ENCODE data around the gene LAMA1. TPM values are rescaled to one million over a fixed set of nuclear protein-coding genes. Genes with fewer than 3 reads are reported as not detected.

LAMA1 gene
- polyA plus RNA-seq, 1 donor from 2014 or later = 10.3 TPM

DNA sequence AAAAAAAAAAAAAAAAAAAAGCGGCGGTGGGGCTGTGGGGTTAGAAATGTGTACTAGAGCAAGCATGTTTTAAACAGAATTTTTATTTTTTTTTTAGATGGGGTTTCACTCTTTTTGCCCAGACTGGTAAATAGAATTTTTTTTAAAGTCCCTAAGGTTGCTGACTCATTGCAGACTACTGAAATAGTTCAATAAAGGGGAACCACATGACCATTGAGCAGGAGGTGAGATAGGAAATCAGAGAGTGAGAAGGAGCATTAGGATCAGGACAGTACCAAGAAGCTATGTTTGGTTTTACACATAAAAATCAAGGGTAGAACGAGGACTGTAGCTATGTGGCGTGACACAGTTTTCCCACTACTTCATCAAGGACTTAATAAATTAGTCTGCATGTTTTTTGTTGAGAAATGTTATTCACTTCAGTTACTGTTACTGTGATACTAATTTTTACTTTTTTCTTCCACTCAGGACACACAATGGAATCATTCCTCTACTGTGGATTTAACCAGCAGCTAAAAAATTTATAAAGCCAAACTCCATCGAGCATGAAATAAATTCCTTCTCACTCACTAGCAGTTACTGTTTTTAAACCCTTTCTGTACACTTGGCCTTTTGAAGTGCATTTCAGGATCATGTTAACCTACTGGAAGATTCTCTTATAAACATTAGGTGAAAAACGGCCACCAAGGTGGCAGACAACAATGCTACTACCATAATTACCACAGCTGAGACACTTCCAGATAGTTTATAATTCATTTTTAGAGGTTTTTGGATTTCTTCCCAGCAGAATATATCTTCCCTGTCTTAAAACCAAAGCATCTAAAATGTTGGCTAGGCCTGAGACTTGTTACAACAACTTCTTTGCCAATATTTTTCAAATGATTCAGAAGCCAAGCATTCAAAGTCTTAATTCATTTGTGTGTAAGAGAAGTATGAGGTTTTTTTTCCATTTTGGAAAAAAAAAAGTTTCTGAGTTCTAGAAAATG, 33.2 kb downstream of the LAMA1 start:
- Histone ChIP-seq H3K9ac (ENCODE audit: low read length) (no peak overlapping the region), H3K27me3 (ENCODE audit: insufficient read depth, low read depth, low read length) (no peaks in the 10 kb centered on the region), H2AFZ (ENCODE audit: low read depth, low read length) (no peak overlapping the region), H3K79me2 (replicated peaks; ENCODE audit: insufficient read depth, low read length) (no peaks in the 10 kb centered on the region), H4K20me1 (ENCODE audit: insufficient read depth) (no peaks in the 10 kb centered on the region), H3K36me3 (ENCODE audit: insufficient read depth, low read length) (no peaks in the 10 kb centered on the region), H3K4me2 (ENCODE audit: low read length) (no peak overlapping the region), H3K9me3 (ENCODE audit: low read length) (no peaks in the 10 kb centered on the region), H3K27ac (ENCODE audit: low read length) (no peak overlapping the region), H3F3A (ENCODE audit: insufficient read depth, low read length, poor library complexity, severe bottlenecking) (no peaks in the 10 kb centered on the region), H3K9me2 (ENCODE audit: insufficient read depth, low read length) (no peaks in the 10 kb centered on the region), H3K4me3 (ENCODE audit: low read length) (no peak overlapping the region)
- TF ChIP-seq POLR2AphosphoS5 (IDR thresholded peaks at IDR 0.05) (no peak), RAD21 (conservative IDR thresholded peaks at IDR 0.05) (no peak), EP300 (conservative IDR thresholded peaks at IDR 0.05; ENCODE audit: poor library complexity, severe bottlenecking) (no peak), CTCF (IDR thresholded peaks at IDR 0.05; ENCODE audit: poor library complexity, severe bottlenecking) (no peak), TAF1 (IDR thresholded peaks at IDR 0.05; ENCODE audit: low read depth) (no peak), MXI1 (conservative IDR thresholded peaks at IDR 0.05; ENCODE audit: poor library complexity, severe bottlenecking) (no peak), EZH2 (IDR thresholded peaks at IDR 0.05; ENCODE audit: borderline replicate concordance, insufficient read depth, low read length, poor library complexity, severe bottlenecking) (no peak), SMC3 (conservative IDR thresholded peaks at IDR 0.05; ENCODE audit: poor library complexity) (no peak)
- TF ChIP-seq, protein P1, sequence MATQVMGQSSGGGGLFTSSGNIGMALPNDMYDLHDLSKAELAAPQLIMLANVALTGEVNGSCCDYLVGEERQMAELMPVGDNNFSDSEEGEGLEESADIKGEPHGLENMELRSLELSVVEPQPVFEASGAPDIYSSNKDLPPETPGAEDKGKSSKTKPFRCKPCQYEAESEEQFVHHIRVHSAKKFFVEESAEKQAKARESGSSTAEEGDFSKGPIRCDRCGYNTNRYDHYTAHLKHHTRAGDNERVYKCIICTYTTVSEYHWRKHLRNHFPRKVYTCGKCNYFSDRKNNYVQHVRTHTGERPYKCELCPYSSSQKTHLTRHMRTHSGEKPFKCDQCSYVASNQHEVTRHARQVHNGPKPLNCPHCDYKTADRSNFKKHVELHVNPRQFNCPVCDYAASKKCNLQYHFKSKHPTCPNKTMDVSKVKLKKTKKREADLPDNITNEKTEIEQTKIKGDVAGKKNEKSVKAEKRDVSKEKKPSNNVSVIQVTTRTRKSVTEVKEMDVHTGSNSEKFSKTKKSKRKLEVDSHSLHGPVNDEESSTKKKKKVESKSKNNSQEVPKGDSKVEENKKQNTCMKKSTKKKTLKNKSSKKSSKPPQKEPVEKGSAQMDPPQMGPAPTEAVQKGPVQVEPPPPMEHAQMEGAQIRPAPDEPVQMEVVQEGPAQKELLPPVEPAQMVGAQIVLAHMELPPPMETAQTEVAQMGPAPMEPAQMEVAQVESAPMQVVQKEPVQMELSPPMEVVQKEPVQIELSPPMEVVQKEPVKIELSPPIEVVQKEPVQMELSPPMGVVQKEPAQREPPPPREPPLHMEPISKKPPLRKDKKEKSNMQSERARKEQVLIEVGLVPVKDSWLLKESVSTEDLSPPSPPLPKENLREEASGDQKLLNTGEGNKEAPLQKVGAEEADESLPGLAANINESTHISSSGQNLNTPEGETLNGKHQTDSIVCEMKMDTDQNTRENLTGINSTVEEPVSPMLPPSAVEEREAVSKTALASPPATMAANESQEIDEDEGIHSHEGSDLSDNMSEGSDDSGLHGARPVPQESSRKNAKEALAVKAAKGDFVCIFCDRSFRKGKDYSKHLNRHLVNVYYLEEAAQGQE (IDR thresholded peaks at IDR 0.05; ENCODE audit: borderline replicate concordance) = no peak

- H3K9me3 ChIP-seq (ENCODE audit: low read length) = no peaks in the 10 kb centered on the region
- no peak overlapping the region for H3K9ac ChIP-seq (ENCODE audit: low read length)
- H3K27me3 ChIP-seq (ENCODE audit: insufficient read depth, low read depth, low read length) = no peaks in the 10 kb centered on the region
- H3K36me3 ChIP-seq (ENCODE audit: insufficient read depth, low read length) = no peaks in the 10 kb centered on the region
- no peak overlapping the region for H3K27ac ChIP-seq (ENCODE audit: low read length)
- no peaks in the 10 kb centered on the region for H3K9me2 ChIP-seq (ENCODE audit: insufficient read depth, low read length)
- H2AFZ ChIP-seq (ENCODE audit: low read depth, low read length) = no peak overlapping the region
- TF ChIP-seq TAF1 (IDR thresholded peaks at IDR 0.05; ENCODE audit: low read depth) (no peak), MXI1 (conservative IDR thresholded peaks at IDR 0.05; ENCODE audit: poor library complexity, severe bottlenecking) (no peak), EP300 (conservative IDR thresholded peaks at IDR 0.05; ENCODE audit: poor library complexity, severe bottlenecking) (no peak), EZH2 (IDR thresholded peaks at IDR 0.05; ENCODE audit: borderline replicate concordance, insufficient read depth, low read length, poor library complexity, severe bottlenecking) (no peak), RAD21 (conservative IDR thresholded peaks at IDR 0.05) (no peak), CTCF (IDR thresholded peaks at IDR 0.05; ENCODE audit: poor library complexity, severe bottlenecking) (no peak), SMC3 (conservative IDR thresholded peaks at IDR 0.05; ENCODE audit: poor library complexity) (no peak), POLR2AphosphoS5 (IDR thresholded peaks at IDR 0.05) (no peak)
- TF ChIP-seq, protein P1 (IDR thresholded peaks at IDR 0.05; ENCODE audit: borderline replicate concordance) = no peak
- no peaks in the 10 kb centered on the region for H3K79me2 ChIP-seq (replicated peaks; ENCODE audit: insufficient read depth, low read length)
- no peak overlapping the region for H3K4me2 ChIP-seq (ENCODE audit: low read length)
- no peaks in the 10 kb centered on the region for H4K20me1 ChIP-seq (ENCODE audit: insufficient read depth)
- H3F3A ChIP-seq (ENCODE audit: insufficient read depth, low read length, poor library complexity, severe bottlenecking) = no peaks in the 10 kb centered on the region
- H3K4me3 ChIP-seq (ENCODE audit: low read length) = no peak overlapping the region
Measured at GRCh38 chr18:7082671-7083070, 34.9 kb downstream of the LAMA1 start.

All from neural cell (in vitro differentiated cells).